ENCODE measurements around the gene ADD1.

ADD1 gene

DNA sequence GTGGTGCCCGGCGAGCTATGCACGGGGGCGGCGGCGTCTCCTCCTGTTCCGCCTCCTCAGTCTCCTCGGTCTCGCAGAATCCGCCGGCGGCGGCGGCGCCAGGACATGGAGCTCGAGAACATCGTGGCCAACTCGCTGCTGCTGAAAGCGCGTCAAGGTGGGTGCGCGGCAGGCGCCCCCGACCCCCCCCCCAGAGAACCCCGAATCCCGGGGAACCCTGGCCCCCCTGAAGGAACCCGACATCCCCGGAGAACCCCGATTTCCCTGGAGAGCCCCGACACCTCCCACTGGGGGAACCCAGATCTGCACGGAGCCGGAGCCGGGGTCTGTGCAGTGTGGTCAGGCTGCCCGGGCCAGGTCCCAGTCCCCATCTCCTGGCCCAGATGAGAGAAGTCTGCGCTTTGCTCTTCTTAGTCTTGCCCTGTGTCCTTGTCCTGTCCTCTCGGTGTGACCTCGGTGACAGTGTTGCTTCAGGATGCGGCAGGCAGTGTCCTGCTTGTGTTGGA, 120.4 kb downstream of the ADD1 start:
- no peak for DNase-seq (ENCODE audit: low read depth)

DNA sequence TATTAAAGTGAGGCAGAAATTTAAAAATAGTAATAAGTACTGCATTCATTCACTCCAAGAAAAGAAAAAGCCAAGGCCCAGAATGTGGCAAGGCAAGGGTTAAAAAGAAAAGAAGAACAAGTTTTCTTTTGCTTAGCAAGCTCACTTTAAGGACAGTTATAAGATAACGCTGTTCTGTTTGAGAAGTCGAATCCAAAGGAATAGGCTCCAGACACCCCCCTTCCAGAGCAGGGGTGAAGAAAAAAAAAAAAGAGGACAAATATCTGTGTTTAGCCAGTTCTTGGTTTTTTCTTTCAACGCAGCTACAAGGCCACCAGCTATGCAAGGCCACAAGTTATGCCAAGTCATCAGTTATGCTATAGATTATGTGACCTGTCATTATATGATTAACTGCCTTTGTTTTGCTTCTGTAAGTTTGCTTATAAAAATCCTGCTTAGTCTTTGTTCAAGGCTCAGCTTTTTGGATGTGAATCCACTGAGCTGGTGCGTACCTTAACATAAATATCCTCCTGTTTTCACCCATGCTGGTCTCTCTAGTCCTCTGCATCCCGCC, 121.1 kb downstream of the ADD1 start:
- no peak for DNase-seq (ENCODE audit: low read depth)

DNA sequence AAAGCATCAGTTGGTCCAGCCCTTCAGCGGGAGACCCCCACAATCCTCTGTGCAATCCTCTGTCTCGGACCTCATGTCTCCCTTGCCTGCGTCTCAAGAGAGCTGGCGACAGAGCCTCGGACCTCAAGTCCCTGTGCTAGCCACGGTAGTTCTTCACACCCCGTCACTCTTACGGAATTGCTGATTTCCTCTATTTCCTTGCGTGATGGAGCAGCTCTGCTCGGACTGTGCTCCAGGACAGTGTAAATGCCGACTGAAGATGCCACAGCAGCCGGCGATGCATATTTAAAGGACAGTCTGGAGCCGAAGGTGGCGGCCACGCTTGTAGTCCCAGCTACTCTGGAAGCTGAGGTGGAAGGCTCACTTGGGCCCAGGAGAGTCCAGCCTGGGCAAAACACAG, 121.6 kb downstream of the ADD1 start:
- no peak for DNase-seq (ENCODE audit: low read depth)

DNA sequence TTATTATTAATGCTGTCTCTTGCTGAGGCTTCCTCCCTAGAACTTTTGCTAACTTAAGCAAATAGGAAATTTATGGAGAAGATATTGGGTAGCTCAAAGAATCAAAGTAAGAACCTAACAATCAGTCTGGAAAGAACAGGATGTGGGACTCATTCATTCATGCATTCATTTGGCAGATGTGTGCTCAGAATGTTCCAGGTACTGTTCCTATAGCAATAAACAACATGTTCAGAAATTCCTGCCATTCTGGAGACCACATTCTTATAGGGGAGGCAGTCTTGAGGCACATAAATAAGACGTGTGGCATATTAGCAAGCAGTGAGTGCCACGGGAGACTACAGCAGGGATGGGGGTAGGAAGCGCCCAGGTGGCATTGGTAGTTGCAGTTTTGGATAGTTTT, 124.7 kb downstream of the ADD1 start:
- no peak for DNase-seq (ENCODE audit: low read depth)

DNA sequence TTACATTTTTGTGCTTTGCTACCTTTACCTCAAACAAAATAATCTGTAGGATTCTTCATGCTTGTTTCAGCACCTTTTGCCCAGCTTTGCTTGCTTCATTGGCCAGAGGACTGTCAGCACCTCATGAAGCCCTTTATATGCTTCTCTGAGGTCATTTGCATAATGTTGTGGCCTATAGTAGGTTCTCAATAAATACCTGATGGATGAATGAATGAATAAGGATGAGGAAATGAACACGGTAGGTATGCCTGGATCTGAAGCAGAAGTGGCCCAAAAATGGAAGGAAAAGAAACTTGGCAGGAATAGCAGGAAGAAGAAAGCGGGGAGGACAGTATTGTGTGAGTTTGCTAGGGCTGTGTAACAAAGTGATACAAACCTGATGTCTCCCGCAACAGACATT, 127.6 kb downstream of the ADD1 start:
- no peak for DNase-seq (ENCODE audit: low read depth)

DNA sequence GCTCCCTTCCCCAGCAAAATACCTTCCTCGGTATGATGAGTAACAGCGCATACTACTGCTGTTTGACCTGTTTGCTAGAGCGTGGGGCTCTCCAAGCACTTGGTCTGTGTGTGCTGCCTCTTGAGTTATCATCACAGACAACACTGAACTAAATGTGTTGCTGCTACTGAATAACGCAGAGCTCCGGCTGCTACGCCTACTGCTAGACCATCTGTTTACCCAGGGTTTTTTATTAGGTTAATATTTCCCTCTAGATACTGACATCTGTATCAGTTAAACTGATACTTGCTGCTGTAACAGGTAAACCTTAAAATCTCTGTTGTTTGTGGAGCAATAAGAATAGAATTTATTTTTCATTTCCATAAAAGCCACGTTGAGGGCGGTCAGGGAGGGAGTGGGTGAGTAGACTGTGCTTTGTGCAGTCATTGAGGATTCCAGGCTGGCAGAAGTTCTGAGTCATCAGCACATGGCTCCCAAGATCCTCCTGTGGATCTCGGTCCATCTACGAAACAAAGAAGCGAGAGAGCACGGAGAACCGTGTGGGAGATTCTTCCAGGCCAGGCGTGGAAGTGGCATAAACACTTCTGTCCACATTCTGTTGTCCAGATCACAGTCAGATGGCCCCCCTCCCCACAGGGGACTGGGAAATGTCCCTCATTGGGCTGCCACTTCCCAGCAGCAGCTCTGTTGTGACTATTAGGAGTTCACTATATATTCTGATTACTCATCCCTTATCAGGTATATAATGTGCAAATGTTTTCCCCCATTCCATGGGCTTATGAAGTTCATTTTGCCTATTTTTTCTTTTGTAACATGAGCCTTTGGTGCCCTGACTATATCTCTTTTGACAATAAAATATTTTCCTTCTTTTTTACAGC, 133.8 kb downstream of the ADD1 start:
- no peak for DNase-seq (ENCODE audit: low read depth)
